ENCODE results near the gene ZC3H4. TPM values are rescaled to one million over a fixed set of nuclear protein-coding genes. Genes with fewer than 3 reads are reported as not detected.

Gene ZC3H4
- total and polyA plus RNA-seq, 4 donors: 2.9 to 11.8 (median 6.3) TPM

GRCh38 chr19:47098608-47099007, 15.0 kb downstream of the ZC3H4 start (continued):
- TF ChIP-seq ZBTB33 (IDR thresholded peaks at IDR 0.05) (no peak), RAD21 (IDR thresholded peaks at IDR 0.05) (no peak), GABPA (IDR thresholded peaks at IDR 0.05 in 1 of 2, conservative IDR thresholded peaks at IDR 0.05 in 1 of 2) (no peak), HNF4A (conservative IDR thresholded peaks at IDR 0.05) (no peak)

- peak overlapping the region; percentile 68 to 75 for H3K27ac ChIP-seq (ENCODE audit: low read depth in 1 of 2, low read length in 2 of 2)
- no peak overlapping the region for H3K9ac ChIP-seq (ENCODE audit: low read depth in 1 of 2, low read length in 2 of 2)
- H3K27me3 ChIP-seq (ENCODE audit: control insufficient read depth in 4 of 4, insufficient read depth in 4 of 4, low read length in 3 of 4): no peaks in the 10 kb centered on the region
- no peak for DNase-seq (ENCODE audit: low spot score)
- WGBS: 91% methylated on average over 31 of the region's 31 CpGs
- H3K36me3 ChIP-seq (ENCODE audit: control insufficient read depth in 4 of 4, insufficient read depth in 3 of 4, low read depth in 1 of 4, low read length in 3 of 4): peaks cover 3 to 14% (median 9%) of the 10 kb centered on the region in 4 donors
- peaks cover 7 to 32% (median 16%) of the 10 kb centered on the region in 4 donors for H3K4me1 ChIP-seq (ENCODE audit: control insufficient read depth in 4 of 4, insufficient read depth in 4 of 4, low read length in 3 of 4)
- no peak overlapping the region for H3K4me3 ChIP-seq (ENCODE audit: low read depth in 1 of 3, low read length in 3 of 3)
- H3K9me3 ChIP-seq (ENCODE audit: control insufficient read depth in 4 of 4, low read length in 3 of 4): no peaks in the 10 kb centered on the region
- no peak for TF ChIP-seq REST (IDR thresholded peaks at IDR 0.05)
- TF ChIP-seq, protein P1, sequence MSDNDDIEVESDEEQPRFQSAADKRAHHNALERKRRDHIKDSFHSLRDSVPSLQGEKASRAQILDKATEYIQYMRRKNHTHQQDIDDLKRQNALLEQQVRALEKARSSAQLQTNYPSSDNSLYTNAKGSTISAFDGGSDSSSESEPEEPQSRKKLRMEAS (IDR thresholded peaks at IDR 0.05): no peak
- no peak for TF ChIP-seq RAD21 (IDR thresholded peaks at IDR 0.05)
- TF ChIP-seq CTCF (IDR thresholded peaks at IDR 0.05; ENCODE audit: low read depth, low read length, missing input control): no peak
- TF ChIP-seq RXRA (IDR thresholded peaks at IDR 0.05): no peak
Observed at GRCh38 chr19:47097396-47098201, 16.0 kb downstream of the ZC3H4 start.

- WGBS: 61% methylated on average over 9 of the region's 9 CpGs
- H3K27me3 ChIP-seq (ENCODE audit: control insufficient read depth in 4 of 4, insufficient read depth in 4 of 4, low read length in 3 of 4): no peaks in the 10 kb centered on the region
- H3K9ac ChIP-seq (ENCODE audit: low read depth in 1 of 2, low read length in 2 of 2): no peak overlapping the region
- no peak for DNase-seq (ENCODE audit: low spot score)
- H3K9me3 ChIP-seq (ENCODE audit: control insufficient read depth in 4 of 4, low read length in 3 of 4): no peaks in the 10 kb centered on the region
- no peak for TF ChIP-seq NR2F2 (IDR thresholded peaks at IDR 0.05)
- no peak for TF ChIP-seq HNF4G (IDR thresholded peaks at IDR 0.05)
- no peak for TF ChIP-seq JUND (IDR thresholded peaks at IDR 0.05)
- TF ChIP-seq ATF3 (IDR thresholded peaks at IDR 0.05): no peak
- TF ChIP-seq ZBTB33 (IDR thresholded peaks at IDR 0.05): no peak
- TF ChIP-seq, protein P1 (IDR thresholded peaks at IDR 0.05): no peak
- no peak for TF ChIP-seq FOXA2 (IDR thresholded peaks at IDR 0.05)
- TF ChIP-seq TAF1 (conservative IDR thresholded peaks at IDR 0.05): no peak
- H3K36me3 ChIP-seq (ENCODE audit: control insufficient read depth in 4 of 4, insufficient read depth in 3 of 4, low read depth in 1 of 4, low read length in 3 of 4): peaks cover 4 to 22% (median 11%) of the 10 kb centered on the region in 4 donors
- no peak overlapping the region for H3K4me3 ChIP-seq (ENCODE audit: low read depth in 1 of 3, low read length in 3 of 3)
- H3K27ac ChIP-seq (ENCODE audit: low read depth in 1 of 2, low read length in 2 of 2): peak overlapping the region; percentile 68 to 75
- H3K4me1 ChIP-seq (ENCODE audit: control insufficient read depth in 4 of 4, insufficient read depth in 4 of 4, low read length in 3 of 4): peaks cover 7 to 32% (median 16%) of the 10 kb centered on the region in 4 donors
Observed at GRCh38 chr19:47096721-47097120, 16.9 kb downstream of the ZC3H4 start.

Measured in liver (tissue), 9 donors.